IPS-20b (cell line): Measurements from ENCODE around the gene ZBTB20.
A peak's percentile ranks its signal among the peaks of the same experiment; 100 is the strongest.

Experiments used
- H3K27ac ChIP-seq: one replicate; pipeline ENCODE4 v1.5.1; 2013; ENCODE audit warnings: low read length
- H3K27me3 ChIP-seq: 2 replicates; pipeline ENCODE4 v1.6.1; 2013; ENCODE audit warnings: mild to moderate bottlenecking, low read length, inconsistent platforms; ENCODE audit not compliant: insufficient read depth
- H3K36me3 ChIP-seq: 2 replicates; pipeline ENCODE4 v1.6.1; 2013; ENCODE audit warnings: low read depth, mild to moderate bottlenecking, inconsistent platforms, low read length, moderate library complexity; ENCODE audit not compliant: insufficient read depth
- H3K4me1 ChIP-seq: 2 replicates; pipeline ENCODE4 v1.6.1; 2013; ENCODE audit warnings: mild to moderate bottlenecking, control low read depth, inconsistent platforms, low read length, moderate library complexity; ENCODE audit not compliant: insufficient read depth
- H3K4me3 ChIP-seq: 2 replicates; pipeline ENCODE4 v1.5.1; 2013; ENCODE audit warnings: mild to moderate bottlenecking, low read length, inconsistent platforms
- H3K9ac ChIP-seq: 2 replicates; pipeline ENCODE4 v1.6.1; 2013; ENCODE audit warnings: low read depth, mild to moderate bottlenecking, inconsistent platforms, low read length, moderate library complexity
- H3K9me3 ChIP-seq: 2 replicates; pipeline ENCODE4 v1.6.1; 2013; ENCODE audit warnings: mild to moderate bottlenecking, low read depth, low read length, inconsistent platforms; ENCODE audit not compliant: insufficient read depth

The ZBTB20 gene

GRCh38 chr3:115164374-115165221 is 17.5 kb upstream of the ZBTB20 start:
- Histone ChIP-seq H3K27me3 (no peaks in the 10 kb centered on the region), H3K9ac (no peak overlapping the region), H3K27ac (no peak overlapping the region), H3K4me1 (no peaks in the 10 kb centered on the region), H3K9me3 (no peaks in the 10 kb centered on the region), H3K4me3 (no peak overlapping the region), H3K36me3 (no peaks in the 10 kb centered on the region)

GRCh38 chr3:115162759-115163158 is 15.7 kb upstream of the ZBTB20 start:
- no peak overlapping the region for H3K9ac ChIP-seq
- no peaks in the 10 kb centered on the region for H3K36me3 ChIP-seq
- no peak overlapping the region for H3K4me3 ChIP-seq
- H3K9me3 ChIP-seq, result peaks cover 16% of the 10 kb centered on the region
- no peaks in the 10 kb centered on the region for H3K27me3 ChIP-seq
- no peak overlapping the region for H3K27ac ChIP-seq
- no peaks in the 10 kb centered on the region for H3K4me1 ChIP-seq

GRCh38 chr3:115161866-115162265 is 14.8 kb upstream of the ZBTB20 start:
- no peak overlapping the region for H3K4me3 ChIP-seq
- H3K27ac ChIP-seq, result no peak overlapping the region
- peaks cover 18% of the 10 kb centered on the region for H3K9me3 ChIP-seq
- H3K27me3 ChIP-seq, result no peaks in the 10 kb centered on the region
- no peaks in the 10 kb centered on the region for H3K36me3 ChIP-seq
- H3K9ac ChIP-seq, result no peak overlapping the region
- H3K4me1 ChIP-seq, result no peaks in the 10 kb centered on the region

- Histone ChIP-seq H3K27me3 (no peaks in the 10 kb centered on the region), H3K9ac (no peak overlapping the region), H3K4me3 (no peak overlapping the region), H3K4me1 (no peaks in the 10 kb centered on the region), H3K9me3 (peaks cover 18% of the 10 kb centered on the region), H3K27ac (no peak overlapping the region), H3K36me3 (no peaks in the 10 kb centered on the region)
Measured at GRCh38 chr3:115161168-115161834, 14.2 kb upstream of the ZBTB20 start.

GRCh38 chr3:115160295-115160694 is 13.2 kb upstream of the ZBTB20 start:
- Histone ChIP-seq H3K36me3 (no peaks in the 10 kb centered on the region), H3K4me1 (no peaks in the 10 kb centered on the region; the same call in 1 of the 2 replicates), H3K9ac (no peak overlapping the region), H3K27ac (no peak overlapping the region), H3K9me3 (peaks cover 18% of the 10 kb centered on the region), H3K27me3 (no peaks in the 10 kb centered on the region), H3K4me3 (no peak overlapping the region)

GRCh38 chr3:115156046-115156654 is 9.1 kb upstream of the ZBTB20 start:
- Histone ChIP-seq H3K27me3 (no peaks in the 10 kb centered on the region), H3K36me3 (no peaks in the 10 kb centered on the region), H3K9me3 (peaks cover 18% of the 10 kb centered on the region), H3K4me1 (no peaks in the 10 kb centered on the region; the same call in 1 of the 2 replicates), H3K9ac (no peak overlapping the region), H3K4me3 (no peak overlapping the region), H3K27ac (no peak overlapping the region)

GRCh38 chr3:115154611-115155010 is 7.5 kb upstream of the ZBTB20 start:
- H3K4me1 ChIP-seq, result no peaks in the 10 kb centered on the region; the same call in 1 of the 2 replicates
- H3K9ac ChIP-seq, result no peak overlapping the region
- H3K27me3 ChIP-seq, result no peaks in the 10 kb centered on the region
- no peaks in the 10 kb centered on the region for H3K36me3 ChIP-seq
- no peak overlapping the region for H3K4me3 ChIP-seq
- no peak overlapping the region for H3K27ac ChIP-seq
- peaks cover 18% of the 10 kb centered on the region for H3K9me3 ChIP-seq

GRCh38 chr3:115151921-115152320 is 4.8 kb upstream of the ZBTB20 start:
- H3K4me1 ChIP-seq, result peaks cover 5% of the 10 kb centered on the region; the same call in 1 of the 2 replicates
- H3K36me3 ChIP-seq, result no peaks in the 10 kb centered on the region
- H3K4me3 ChIP-seq, result no peak overlapping the region
- H3K27me3 ChIP-seq, result no peaks in the 10 kb centered on the region
- no peaks in the 10 kb centered on the region for H3K9me3 ChIP-seq
- no peak overlapping the region for H3K9ac ChIP-seq
- H3K27ac ChIP-seq, result no peak overlapping the region

GRCh38 chr3:115148142-115148790 is 1.2 kb upstream of the ZBTB20 start:
- Histone ChIP-seq H3K4me3 (peak overlapping the region; percentile 79), H3K36me3 (no peaks in the 10 kb centered on the region), H3K9ac (peak overlapping the region; percentile 76), H3K27me3 (no peaks in the 10 kb centered on the region), H3K9me3 (no peaks in the 10 kb centered on the region), H3K4me1 (peaks cover 5% of the 10 kb centered on the region; the same call in 1 of the 2 replicates), H3K27ac (no peak overlapping the region)

GRCh38 chr3:115147329-115148141 is 447 bp upstream of the ZBTB20 start:
- H3K9ac ChIP-seq, result peak overlapping the region; percentile 76; the same call in 1 of the 2 replicates

GRCh38 chr3:115146032-115146417 is 1.1 kb downstream of the ZBTB20 start:
- Histone ChIP-seq H3K9me3 (no peaks in the 10 kb centered on the region), H3K4me1 (peaks cover 5% of the 10 kb centered on the region; the same call in 1 of the 2 replicates), H3K36me3 (no peaks in the 10 kb centered on the region), H3K9ac (peak overlapping the region; percentile 92; the same call in 1 of the 2 replicates), H3K27me3 (no peaks in the 10 kb centered on the region), H3K4me3 (peak overlapping the region; percentile 95), H3K27ac (peak overlapping the region; percentile 76)

More at GRCh38 chr3:115147329-115148141, 447 bp upstream of the ZBTB20 start:
- Histone ChIP-seq H3K4me3 (peak overlapping the region; percentile 79), H3K36me3 (no peaks in the 10 kb centered on the region), H3K4me1 (peaks cover 5% of the 10 kb centered on the region; the same call in 1 of the 2 replicates), H3K27me3 (no peaks in the 10 kb centered on the region), H3K27ac (peak overlapping the region; percentile 37), H3K9me3 (no peaks in the 10 kb centered on the region)
